Measurements from ENCODE around the gene TMEM97. TPM values are rescaled to one million over a fixed set of nuclear protein-coding genes. Genes with fewer than 3 reads are reported as not detected.

TMEM97 gene
- total and polyA plus RNA-seq, 9 of the 15 experiments (the other 6 are each of a cell fraction or from before 2014, with no cell fraction given): 34.6 to 121 (median 76.0) TPM

DNA sequence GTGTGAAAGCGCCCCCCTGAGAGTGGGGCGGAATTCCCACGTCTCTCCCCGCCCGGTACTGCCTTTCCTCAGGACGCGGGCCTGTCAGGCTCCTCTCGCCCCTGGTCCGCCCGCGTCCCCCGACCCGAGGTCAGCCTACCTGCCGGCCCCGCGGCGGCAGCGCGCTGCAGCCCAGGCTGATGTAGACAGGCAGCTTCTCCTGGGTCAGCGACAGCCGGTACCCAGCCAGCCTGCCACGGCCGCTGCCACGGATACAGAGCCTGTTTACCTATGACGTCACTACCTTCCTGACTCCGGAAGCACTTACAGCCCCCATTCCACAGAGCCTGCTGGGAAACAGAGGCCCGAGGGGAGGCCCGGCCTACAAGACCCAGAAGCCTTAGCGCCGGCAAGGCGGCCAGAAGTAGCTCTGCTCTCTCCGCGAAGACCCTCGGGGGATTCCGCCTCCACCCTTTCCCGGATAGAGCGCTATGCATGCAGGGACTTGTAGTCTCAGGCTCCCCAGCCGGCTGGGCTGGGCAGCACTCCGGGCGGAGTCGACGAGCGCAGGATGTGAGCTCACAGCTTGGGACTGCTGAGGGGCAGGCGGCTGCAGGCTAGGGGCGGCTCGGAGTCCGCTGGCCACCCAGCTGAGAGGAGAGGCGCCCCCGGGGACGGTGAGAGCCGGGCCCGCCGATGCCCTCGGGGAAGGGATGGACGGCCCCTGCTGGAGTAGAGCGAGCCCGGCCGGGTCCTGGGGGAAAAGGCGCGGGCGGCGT is 16.4 kb downstream of the TMEM97 start, which contains the start of the genes IFT20 and TNFAIP1 (continued):
- TF ChIP-seq, protein P1, sequence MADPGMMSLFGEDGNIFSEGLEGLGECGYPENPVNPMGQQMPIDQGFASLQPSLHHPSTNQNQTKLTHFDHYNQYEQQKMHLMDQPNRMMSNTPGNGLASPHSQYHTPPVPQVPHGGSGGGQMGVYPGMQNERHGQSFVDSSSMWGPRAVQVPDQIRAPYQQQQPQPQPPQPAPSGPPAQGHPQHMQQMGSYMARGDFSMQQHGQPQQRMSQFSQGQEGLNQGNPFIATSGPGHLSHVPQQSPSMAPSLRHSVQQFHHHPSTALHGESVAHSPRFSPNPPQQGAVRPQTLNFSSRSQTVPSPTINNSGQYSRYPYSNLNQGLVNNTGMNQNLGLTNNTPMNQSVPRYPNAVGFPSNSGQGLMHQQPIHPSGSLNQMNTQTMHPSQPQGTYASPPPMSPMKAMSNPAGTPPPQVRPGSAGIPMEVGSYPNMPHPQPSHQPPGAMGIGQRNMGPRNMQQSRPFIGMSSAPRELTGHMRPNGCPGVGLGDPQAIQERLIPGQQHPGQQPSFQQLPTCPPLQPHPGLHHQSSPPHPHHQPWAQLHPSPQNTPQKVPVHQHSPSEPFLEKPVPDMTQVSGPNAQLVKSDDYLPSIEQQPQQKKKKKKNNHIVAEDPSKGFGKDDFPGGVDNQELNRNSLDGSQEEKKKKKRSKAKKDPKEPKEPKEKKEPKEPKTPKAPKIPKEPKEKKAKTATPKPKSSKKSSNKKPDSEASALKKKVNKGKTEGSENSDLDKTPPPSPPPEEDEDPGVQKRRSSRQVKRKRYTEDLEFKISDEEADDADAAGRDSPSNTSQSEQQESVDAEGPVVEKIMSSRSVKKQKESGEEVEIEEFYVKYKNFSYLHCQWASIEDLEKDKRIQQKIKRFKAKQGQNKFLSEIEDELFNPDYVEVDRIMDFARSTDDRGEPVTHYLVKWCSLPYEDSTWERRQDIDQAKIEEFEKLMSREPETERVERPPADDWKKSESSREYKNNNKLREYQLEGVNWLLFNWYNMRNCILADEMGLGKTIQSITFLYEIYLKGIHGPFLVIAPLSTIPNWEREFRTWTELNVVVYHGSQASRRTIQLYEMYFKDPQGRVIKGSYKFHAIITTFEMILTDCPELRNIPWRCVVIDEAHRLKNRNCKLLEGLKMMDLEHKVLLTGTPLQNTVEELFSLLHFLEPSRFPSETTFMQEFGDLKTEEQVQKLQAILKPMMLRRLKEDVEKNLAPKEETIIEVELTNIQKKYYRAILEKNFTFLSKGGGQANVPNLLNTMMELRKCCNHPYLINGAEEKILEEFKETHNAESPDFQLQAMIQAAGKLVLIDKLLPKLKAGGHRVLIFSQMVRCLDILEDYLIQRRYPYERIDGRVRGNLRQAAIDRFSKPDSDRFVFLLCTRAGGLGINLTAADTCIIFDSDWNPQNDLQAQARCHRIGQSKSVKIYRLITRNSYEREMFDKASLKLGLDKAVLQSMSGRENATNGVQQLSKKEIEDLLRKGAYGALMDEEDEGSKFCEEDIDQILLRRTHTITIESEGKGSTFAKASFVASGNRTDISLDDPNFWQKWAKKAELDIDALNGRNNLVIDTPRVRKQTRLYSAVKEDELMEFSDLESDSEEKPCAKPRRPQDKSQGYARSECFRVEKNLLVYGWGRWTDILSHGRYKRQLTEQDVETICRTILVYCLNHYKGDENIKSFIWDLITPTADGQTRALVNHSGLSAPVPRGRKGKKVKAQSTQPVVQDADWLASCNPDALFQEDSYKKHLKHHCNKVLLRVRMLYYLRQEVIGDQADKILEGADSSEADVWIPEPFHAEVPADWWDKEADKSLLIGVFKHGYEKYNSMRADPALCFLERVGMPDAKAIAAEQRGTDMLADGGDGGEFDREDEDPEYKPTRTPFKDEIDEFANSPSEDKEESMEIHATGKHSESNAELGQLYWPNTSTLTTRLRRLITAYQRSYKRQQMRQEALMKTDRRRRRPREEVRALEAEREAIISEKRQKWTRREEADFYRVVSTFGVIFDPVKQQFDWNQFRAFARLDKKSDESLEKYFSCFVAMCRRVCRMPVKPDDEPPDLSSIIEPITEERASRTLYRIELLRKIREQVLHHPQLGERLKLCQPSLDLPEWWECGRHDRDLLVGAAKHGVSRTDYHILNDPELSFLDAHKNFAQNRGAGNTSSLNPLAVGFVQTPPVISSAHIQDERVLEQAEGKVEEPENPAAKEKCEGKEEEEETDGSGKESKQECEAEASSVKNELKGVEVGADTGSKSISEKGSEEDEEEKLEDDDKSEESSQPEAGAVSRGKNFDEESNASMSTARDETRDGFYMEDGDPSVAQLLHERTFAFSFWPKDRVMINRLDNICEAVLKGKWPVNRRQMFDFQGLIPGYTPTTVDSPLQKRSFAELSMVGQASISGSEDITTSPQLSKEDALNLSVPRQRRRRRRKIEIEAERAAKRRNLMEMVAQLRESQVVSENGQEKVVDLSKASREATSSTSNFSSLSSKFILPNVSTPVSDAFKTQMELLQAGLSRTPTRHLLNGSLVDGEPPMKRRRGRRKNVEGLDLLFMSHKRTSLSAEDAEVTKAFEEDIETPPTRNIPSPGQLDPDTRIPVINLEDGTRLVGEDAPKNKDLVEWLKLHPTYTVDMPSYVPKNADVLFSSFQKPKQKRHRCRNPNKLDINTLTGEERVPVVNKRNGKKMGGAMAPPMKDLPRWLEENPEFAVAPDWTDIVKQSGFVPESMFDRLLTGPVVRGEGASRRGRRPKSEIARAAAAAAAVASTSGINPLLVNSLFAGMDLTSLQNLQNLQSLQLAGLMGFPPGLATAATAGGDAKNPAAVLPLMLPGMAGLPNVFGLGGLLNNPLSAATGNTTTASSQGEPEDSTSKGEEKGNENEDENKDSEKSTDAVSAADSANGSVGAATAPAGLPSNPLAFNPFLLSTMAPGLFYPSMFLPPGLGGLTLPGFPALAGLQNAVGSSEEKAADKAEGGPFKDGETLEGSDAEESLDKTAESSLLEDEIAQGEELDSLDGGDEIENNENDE (IDR thresholded peaks at IDR 0.05; ENCODE audit: low read depth, low read length): no peak
- TF ChIP-seq SOX6 (IDR thresholded peaks at IDR 0.05): 0 out of 2 replicates have a peak, but pooled peaks have one; percentile 33
- TF ChIP-seq, protein P2, sequence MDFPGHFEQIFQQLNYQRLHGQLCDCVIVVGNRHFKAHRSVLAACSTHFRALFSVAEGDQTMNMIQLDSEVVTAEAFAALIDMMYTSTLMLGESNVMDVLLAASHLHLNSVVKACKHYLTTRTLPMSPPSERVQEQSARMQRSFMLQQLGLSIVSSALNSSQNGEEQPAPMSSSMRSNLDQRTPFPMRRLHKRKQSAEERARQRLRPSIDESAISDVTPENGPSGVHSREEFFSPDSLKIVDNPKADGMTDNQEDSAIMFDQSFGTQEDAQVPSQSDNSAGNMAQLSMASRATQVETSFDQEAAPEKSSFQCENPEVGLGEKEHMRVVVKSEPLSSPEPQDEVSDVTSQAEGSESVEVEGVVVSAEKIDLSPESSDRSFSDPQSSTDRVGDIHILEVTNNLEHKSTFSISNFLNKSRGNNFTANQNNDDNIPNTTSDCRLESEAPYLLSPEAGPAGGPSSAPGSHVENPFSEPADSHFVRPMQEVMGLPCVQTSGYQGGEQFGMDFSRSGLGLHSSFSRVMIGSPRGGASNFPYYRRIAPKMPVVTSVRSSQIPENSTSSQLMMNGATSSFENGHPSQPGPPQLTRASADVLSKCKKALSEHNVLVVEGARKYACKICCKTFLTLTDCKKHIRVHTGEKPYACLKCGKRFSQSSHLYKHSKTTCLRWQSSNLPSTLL (IDR thresholded peaks at IDR 0.05): no peak
- no peak for TF ChIP-seq ZNF124 (CRISPR knock-in tag; IDR thresholded peaks at IDR 0.05)
- no peak for TF ChIP-seq ILK (tag; IDR thresholded peaks at IDR 0.05; ENCODE audit: borderline replicate concordance, low read depth)
- no peak for TF ChIP-seq RCOR1 (IDR thresholded peaks at IDR 0.05; ENCODE audit: borderline replicate concordance in 1 of 2, low read depth in 2 of 2, low read length in 2 of 2)
- peak; percentile 86 for TF ChIP-seq DIDO1 (tag; IDR thresholded peaks at IDR 0.05; ENCODE audit: low read depth)
- TF ChIP-seq, protein P3, sequence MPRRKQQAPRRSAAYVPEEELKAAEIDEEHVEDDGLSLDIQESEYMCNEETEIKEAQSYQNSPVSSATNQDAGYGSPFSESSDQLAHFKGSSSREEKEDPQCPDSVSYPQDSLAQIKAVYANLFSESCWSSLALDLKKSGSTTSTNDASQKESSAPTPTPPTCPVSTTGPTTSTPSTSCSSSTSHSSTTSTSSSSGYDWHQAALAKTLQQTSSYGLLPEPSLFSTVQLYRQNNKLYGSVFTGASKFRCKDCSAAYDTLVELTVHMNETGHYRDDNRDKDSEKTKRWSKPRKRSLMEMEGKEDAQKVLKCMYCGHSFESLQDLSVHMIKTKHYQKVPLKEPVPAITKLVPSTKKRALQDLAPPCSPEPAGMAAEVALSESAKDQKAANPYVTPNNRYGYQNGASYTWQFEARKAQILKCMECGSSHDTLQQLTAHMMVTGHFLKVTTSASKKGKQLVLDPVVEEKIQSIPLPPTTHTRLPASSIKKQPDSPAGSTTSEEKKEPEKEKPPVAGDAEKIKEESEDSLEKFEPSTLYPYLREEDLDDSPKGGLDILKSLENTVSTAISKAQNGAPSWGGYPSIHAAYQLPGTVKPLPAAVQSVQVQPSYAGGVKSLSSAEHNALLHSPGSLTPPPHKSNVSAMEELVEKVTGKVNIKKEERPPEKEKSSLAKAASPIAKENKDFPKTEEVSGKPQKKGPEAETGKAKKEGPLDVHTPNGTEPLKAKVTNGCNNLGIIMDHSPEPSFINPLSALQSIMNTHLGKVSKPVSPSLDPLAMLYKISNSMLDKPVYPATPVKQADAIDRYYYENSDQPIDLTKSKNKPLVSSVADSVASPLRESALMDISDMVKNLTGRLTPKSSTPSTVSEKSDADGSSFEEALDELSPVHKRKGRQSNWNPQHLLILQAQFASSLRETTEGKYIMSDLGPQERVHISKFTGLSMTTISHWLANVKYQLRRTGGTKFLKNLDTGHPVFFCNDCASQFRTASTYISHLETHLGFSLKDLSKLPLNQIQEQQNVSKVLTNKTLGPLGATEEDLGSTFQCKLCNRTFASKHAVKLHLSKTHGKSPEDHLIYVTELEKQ (CRISPR knock-in tag; IDR thresholded peaks at IDR 0.05): 0 out of 2 replicates have a peak, but pooled peaks have one; percentile 49

Data from K562 (cell line).